Stimulated activated CD8-positive, alpha-beta memory T cell treated with anti-CD3 and anti-CD28 coated beads, Interleukin-7, amount 100 ng/mL, for 4 hours (primary cell): Measurements from ENCODE around the gene CD200R1L.

Experiments used
- DNase-seq, 2 donors: peaks; one replicate each; pipeline ENCODE4 v3.0.0-alpha.2; 2020; ENCODE audit warnings: low read depth in 2 of 2

The CD200R1L gene

DNA sequence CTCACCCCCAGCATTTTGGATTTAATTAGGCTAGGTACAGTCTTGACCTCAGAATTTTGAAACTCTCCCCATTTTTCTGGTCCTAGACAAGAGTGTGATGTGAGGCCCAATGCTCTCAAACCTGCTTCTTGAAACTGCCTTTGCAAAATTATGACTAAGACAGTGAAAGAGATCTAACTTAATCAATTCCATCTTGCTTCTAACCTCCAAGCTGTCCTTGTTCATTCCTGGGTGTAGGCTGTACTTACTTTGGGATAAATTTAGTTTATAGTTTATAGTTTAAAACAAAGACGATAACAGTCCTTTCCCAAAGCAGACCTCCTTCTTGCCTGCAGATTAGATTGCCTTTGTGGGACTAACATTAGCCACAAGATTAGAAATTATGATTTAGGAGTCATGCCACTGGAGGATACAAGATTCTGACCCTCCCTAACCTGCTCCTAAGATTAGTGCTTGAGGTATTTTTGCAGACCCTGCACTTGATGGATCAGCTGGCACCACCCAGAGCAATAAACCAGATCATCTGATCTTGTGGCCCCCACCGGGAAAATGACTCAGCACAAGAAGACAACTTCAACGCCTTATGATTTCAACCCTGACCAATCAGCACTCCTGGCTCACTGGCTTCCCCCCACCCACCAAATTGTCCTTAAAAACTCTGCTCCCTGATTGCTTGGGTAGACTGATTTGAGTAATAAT is 59.6 kb downstream of the CD200R1L start:
- no peak for DNase-seq

DNA sequence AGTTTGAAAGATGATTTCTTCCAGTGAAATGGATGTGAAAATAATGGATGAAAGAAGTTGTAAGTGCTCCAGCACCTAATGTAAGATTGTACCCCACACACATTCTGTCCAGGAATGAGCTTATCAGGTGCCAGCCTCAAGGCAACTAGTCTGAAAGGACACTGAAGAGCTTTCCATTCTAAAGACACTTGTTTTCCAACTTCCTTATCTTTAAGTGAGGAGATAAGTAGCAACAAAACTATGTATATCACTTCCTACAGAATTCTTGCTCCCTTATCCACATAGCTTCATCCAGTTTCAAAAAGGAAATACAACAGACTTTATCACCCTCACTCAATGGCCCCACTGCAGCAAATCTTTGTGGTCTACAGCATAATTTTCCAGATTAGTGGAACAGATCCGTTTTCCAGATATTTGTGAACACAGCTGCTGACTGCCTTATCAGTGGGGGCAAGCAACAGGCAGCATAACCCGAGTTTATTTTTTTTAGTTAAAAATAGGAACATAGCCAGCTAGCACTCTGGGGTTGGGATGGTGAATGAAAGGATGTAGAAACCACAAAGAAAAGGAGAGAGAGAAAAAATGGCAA is 60.6 kb downstream of the CD200R1L start:
- no peak for DNase-seq

- DNase-seq, result no peak
Observed at GRCh38 chr3:112785321-112786001, 61.2 kb downstream of the CD200R1L start.

GRCh38 chr3:112782491-112782890 is 64.2 kb downstream of the CD200R1L start:
- DNase-seq, result no peak

DNA sequence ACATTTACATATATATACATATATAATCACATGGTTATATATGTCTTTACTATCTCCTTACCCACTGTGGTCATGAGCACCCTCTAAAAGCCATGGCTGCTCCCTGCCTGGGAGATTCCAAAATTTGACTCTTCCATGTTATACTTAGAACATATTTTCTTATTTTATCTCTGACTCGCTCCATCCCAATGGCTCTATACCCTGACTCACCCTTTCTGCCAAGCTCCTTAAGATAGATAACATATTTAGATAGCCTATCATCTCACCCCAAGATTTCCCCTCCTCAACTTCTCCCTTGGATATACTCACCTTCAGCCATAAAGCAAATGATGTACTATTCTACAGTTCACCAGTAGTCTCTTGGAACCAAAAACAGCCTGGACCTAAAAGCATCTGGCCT is 65.1 kb downstream of the CD200R1L start:
- DNase-seq, result no peak

- no peak for DNase-seq
Observed at GRCh38 chr3:112779558-112780480, 66.8 kb downstream of the CD200R1L start.

DNA sequence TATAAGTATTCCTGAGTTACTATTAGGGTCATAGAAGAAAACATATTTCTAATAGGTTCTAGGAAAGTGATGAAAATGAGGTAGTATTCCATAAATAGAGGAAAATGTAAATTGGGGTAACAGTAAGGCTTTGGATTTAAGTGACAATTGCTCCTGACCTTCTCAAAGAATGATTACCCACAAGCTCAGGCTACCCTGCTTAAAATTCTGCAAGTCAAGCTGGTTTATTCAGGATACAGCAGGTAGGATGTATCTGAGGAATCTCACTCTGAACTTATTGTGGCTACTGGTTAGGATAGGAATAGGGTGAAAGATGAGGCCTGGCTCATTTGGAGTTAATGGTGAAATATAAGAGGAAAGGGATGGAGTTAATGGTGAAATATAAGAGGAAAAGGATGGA is 67.7 kb downstream of the CD200R1L start:
- no peak for DNase-seq

DNA sequence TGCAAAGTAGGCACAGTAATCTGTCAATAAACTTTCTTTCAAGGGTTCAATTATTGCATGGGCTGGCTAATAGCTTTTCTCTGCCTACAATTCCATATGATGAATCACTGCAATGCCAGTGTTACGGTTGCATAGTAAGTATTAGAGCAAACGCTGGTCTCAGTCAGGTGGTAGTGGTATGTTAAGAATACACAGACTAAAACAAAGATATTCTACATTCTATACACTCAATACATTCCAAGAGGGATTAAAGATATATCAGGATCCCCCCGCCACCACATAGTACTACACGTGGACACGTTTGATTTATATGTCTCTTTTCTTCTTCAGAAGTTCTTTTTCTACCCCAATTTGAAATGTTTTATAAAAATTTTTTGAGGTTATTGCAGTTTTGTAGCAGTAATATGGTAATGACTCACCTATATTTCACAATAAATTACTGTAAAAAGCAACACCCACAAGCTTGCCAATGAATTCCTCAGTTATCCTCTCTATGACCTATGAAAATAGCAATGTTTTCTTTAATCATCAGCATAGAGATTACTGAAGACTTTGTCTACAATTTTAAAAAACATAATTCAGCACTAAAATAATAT is 68.2 kb downstream of the CD200R1L start:
- no peak for DNase-seq

GRCh38 chr3:112777811-112778210 is 68.9 kb downstream of the CD200R1L start:
- no peak for DNase-seq

- DNase-seq, result no peak
Observed at GRCh38 chr3:112776836-112777235, 69.8 kb downstream of the CD200R1L start.

DNA sequence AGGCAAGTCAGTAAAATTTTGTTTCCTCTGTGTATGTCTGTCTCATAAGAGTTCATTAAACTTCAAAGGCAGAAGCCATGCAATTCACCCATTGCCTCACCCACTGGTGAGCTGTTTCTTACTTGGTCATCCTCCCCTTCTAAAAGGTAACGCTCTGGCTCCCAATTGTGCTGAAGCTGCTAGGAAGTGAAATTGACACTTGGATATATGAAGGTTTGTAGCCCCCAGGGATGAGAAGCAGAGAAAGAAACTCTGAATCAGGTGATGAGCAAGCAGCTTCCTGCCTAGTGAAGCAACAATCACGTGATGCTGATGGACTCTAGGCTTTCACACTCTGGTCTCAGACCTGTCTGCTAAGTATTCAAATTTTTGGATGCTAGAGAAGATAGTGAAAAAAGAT is 70.7 kb downstream of the CD200R1L start:
- no peak for DNase-seq

GRCh38 chr3:112775011-112775742 is 71.5 kb downstream of the CD200R1L start:
- no peak for DNase-seq

DNA sequence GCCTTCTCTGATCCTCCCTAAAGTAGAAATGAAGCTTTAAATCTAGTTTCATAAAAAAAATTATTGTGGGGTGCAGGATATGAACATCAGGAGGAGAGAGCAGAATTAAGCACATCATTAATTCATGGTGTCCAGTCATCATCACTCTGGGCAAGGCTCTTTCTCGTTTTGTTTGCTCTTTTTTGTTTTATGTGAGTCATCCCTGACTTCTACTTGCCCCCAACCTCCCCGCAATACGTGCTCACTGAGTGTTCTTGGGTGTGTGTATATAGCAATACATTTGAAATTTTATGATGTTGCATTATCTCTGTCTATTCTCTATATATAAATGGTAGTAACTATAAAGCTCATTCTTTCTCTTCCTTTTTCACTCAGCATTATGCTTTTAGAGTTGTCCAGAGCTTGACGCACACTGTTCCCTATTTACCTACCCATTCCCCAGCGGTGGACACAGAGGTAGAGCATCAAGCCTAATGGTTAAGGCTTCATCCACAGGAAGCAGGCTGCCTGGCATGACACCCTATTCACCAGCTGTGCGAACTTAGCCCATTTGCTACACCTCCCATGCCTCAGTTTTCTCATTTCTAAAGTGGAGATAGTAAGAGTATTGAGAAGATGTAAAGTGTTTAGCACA is 72.3 kb downstream of the CD200R1L start:
- DNase-seq, result no peak

DNA sequence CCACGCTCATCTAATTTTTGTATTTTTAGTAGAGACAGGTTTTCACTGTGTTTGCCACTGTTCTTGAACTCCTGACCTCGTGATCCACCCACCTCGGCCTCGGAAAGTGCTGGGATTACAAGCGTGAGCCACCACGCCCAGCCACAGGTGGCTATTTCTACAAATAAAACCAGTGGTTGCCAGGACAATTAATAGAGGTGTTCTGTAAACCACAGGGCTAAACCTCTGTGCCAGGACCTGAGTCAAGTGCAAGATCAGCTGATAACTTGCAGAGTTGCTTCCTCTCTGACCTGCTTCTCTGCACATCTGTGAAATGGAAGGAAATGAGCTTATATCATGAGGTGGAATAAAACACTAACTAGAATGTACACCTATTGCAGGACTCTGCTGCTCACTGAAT is 72.8 kb downstream of the CD200R1L start:
- no peak for DNase-seq

DNA sequence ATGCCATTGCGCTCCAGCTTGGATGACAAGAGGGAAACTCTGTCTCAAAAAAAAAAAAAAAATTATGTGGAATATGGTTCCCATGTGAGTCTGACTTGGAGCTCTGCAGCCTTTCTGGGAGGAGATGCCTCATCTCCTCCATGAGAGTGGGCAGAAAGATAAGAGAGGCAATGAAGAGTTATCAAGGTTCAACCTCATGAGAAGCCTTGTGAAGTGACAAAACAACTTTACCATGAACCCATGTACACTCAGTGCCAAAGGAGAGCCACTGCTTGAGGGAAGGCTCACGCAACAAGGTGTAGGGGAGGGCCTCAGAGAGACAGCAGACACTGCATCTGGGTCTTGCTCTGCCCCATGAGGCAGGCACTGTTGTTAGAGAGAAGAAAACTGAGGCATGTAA is 75.7 kb downstream of the CD200R1L start:
- no peak for DNase-seq

DNA sequence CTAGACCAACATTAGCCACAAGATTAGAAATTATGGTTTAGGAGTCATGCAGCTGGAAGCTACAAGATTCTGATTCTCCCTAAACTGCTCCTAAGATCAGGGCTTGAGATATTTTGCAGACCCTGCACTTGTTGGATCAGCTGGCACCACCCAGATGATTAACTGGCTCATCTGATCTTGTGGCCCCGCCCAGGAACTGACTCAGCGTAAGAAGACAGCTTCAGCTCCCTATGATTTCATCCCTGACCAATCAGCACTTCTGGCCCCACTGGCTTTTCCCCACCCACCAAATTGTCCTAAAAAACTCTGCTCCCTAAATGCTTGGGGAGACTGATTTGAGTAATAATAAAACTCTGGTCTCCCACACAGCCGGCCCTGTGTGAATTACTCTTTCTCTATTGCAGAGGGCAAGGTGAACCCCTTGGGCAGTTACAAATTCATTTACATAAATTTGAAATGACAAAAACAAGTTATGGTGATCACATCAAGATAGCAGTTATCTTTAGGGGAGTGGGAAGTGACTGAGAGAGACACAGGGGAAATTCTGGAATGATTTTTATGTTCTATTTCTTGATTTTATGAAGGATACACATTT is 76.5 kb downstream of the CD200R1L start:
- DNase-seq, result no peak

- no peak for DNase-seq
Observed at GRCh38 chr3:112769286-112769978, 77.2 kb downstream of the CD200R1L start.

DNA sequence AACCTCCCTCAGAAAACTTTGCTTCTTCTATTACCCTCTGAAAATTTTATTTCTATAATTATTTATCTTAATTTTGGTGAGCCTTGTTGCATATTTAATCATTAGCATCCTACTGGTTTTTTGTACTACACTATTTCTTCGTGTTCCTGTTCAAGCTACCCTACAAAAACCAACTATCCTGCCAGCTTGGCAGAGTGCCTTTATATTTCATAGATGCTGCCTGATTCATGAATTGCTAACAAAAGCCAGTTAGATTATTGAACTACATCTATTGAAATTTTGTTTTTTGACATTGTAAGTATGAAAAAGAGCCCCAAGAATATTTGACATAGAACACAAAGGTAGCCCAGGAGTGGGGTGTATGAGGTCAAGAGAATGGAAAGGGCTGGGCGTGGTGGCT is 78.9 kb downstream of the CD200R1L start:
- DNase-seq, result no peak

GRCh38 chr3:112767177-112767576 is 79.5 kb downstream of the CD200R1L start:
- DNase-seq, result no peak
